ENCODE results near the gene MOV10L1. TPM values are rescaled to one million over a fixed set of nuclear protein-coding genes. Genes with fewer than 3 reads are reported as not detected.
A peak's percentile ranks its signal among the peaks of the same experiment; 100 is the strongest.

Gene MOV10L1
- total and polyA plus RNA-seq, 9 of the 15 experiments (the other 6 are each of a cell fraction or from before 2014, with no cell fraction given): 0.06 to 0.43 (median 0.15) TPM

DNA sequence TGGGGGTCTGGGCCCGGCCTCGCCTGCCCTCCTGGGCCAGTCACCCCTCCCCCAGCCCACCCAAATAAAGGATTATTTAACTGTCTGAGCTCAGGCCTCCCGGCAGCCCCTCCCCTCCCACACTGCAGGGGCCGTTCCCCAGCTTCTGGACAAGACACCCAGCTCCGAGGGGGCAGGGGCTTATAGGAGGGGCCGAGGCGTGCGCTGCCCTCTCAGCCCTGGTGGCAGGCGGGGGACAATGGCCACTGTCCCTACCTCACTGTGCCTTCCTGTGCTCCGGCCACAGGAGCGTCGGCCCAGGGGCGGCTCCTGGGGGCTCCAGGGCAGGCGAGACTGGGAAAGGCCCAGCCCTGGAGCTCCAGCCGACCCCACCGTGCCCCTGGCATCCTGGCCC, 108.8 kb downstream of the MOV10L1 start (continued):
- TF ChIP-seq, protein P1, sequence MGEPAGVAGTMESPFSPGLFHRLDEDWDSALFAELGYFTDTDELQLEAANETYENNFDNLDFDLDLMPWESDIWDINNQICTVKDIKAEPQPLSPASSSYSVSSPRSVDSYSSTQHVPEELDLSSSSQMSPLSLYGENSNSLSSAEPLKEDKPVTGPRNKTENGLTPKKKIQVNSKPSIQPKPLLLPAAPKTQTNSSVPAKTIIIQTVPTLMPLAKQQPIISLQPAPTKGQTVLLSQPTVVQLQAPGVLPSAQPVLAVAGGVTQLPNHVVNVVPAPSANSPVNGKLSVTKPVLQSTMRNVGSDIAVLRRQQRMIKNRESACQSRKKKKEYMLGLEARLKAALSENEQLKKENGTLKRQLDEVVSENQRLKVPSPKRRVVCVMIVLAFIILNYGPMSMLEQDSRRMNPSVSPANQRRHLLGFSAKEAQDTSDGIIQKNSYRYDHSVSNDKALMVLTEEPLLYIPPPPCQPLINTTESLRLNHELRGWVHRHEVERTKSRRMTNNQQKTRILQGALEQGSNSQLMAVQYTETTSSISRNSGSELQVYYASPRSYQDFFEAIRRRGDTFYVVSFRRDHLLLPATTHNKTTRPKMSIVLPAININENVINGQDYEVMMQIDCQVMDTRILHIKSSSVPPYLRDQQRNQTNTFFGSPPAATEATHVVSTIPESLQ (CRISPR knock-in tag; IDR thresholded peaks at IDR 0.05): no peak
- TF ChIP-seq ZNF23 (CRISPR knock-in tag; IDR thresholded peaks at IDR 0.05): no peak
- no peak for TF ChIP-seq PHF8 (IDR thresholded peaks at IDR 0.05; ENCODE audit: borderline replicate concordance, low read length)

DNA sequence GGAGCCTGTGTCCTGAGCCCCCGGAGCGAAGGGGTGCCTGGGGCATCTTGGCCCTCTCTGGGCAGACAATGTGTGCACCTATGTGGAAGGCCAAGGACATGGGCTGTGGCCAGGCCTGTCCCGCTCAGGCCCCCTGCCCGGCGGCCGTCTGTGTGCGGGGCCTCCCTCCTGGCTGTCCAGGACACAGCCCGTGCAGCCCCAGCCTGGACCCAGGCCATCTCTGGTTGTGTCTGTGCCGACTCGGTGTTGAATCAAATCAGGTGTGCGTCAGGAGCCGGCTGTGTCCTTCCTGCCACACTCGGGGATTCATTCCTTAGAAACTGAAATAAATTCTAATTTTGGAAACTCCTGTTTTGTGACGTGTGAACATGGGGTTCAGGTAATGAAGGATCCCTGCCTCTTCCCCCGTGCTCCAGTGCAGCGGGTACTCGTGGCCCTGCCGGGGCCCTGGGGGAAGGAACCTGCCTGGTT, 109.5 kb downstream of the MOV10L1 start:
- Histone ChIP-seq H3K9me1 (ENCODE audit: control insufficient read depth, insufficient read depth, low read length) (no peaks in the 10 kb centered on the region), H3K27ac (ENCODE audit: extremely low read depth, low read depth, low read length) (no peak overlapping the region), H3K79me2 (ENCODE audit: control insufficient read depth, insufficient read depth, low read length) (peaks cover 20% of the 10 kb centered on the region), H3K4me3 (no peak overlapping the region), H3K4me1 (replicated peaks in 1 of 2; ENCODE audit: control insufficient read depth in 2 of 2, insufficient read depth in 2 of 2, low read length in 2 of 2) (peaks cover 5 to 44% of the 10 kb centered on the region in 2 experiments; a peak in 3 of 5 replicates), H3K4me2 (ENCODE audit: insufficient read depth, low read length) (no peak overlapping the region), H3K36me3 (ENCODE audit: control insufficient read depth, insufficient read depth, low read length) (peaks cover 46% of the 10 kb centered on the region; the same call in 1 of the 3 replicates), H3K9me3 (replicated peaks; ENCODE audit: control insufficient read depth, insufficient read depth, low read depth, low read length) (peaks cover 3% of the 10 kb centered on the region; the same call in 1 of the 2 replicates), H2AFZ (ENCODE audit: low read depth, low read length) (no peak overlapping the region), H3K9ac (ENCODE audit: insufficient read depth in 1 of 2, low read depth in 2 of 2, low read length in 2 of 2) (0 out of 4 replicates have a peak overlapping the region, but pooled peaks of 1 of the 2 experiments have one; percentile 68), H3K27me3 (ENCODE audit: control insufficient read depth in 2 of 2, insufficient read depth in 2 of 2, low read length in 2 of 2) (no peaks in the 10 kb centered on the region), H4K20me1 (replicated peaks; ENCODE audit: control insufficient read depth, insufficient read depth, low read length) (no peaks in the 10 kb centered on the region; the same call in 1 of the 2 replicates)
- 85% methylated on average over 17 of the region's 18 CpGs for WGBS (ENCODE audit: insufficient coverage, low coverage, missing lambda C conversion rate)
- DNase-seq (ENCODE audit: extremely low read depth in 1 of 4, low spot score in 3 of 4) (no peak), ATAC-seq (no peak), FAIRE-seq (no peak)
- in situ Hi-C loops (cut with MboI): no loop called here
- TF ChIP-seq, protein P2, sequence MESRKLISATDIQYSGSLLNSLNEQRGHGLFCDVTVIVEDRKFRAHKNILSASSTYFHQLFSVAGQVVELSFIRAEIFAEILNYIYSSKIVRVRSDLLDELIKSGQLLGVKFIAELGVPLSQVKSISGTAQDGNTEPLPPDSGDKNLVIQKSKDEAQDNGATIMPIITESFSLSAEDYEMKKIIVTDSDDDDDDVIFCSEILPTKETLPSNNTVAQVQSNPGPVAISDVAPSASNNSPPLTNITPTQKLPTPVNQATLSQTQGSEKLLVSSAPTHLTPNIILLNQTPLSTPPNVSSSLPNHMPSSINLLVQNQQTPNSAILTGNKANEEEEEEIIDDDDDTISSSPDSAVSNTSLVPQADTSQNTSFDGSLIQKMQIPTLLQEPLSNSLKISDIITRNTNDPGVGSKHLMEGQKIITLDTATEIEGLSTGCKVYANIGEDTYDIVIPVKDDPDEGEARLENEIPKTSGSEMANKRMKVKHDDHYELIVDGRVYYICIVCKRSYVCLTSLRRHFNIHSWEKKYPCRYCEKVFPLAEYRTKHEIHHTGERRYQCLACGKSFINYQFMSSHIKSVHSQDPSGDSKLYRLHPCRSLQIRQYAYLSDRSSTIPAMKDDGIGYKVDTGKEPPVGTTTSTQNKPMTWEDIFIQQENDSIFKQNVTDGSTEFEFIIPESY (CRISPR knock-in tag; IDR thresholded peaks at IDR 0.05): no peak
- TF ChIP-seq SIN3A (IDR thresholded peaks at IDR 0.05; ENCODE audit: borderline replicate concordance in 2 of 2, control insufficient read depth in 1 of 2, low read depth in 2 of 2, low read length in 2 of 2) (no peak), ZNF668 (CRISPR knock-in tag; IDR thresholded peaks at IDR 0.05) (no peak), ZNF224 (CRISPR knock-in tag; IDR thresholded peaks at IDR 0.05) (no peak), MCM5 (IDR thresholded peaks at IDR 0.05; ENCODE audit: low read depth) (no peak), HLTF (IDR thresholded peaks at IDR 0.05) (no peak), RBM22 (IDR thresholded peaks at IDR 0.05; ENCODE audit: low read depth, low read length, poor library complexity, severe bottlenecking) (no peak), ZNF263 (CRISPR knock-in tag; IDR thresholded peaks at IDR 0.05; ENCODE audit: borderline replicate concordance) (no peak), MBD2 (IDR thresholded peaks at IDR 0.05; ENCODE audit: borderline replicate concordance, low read depth) (no peak), ZNF584 (CRISPR knock-in tag; IDR thresholded peaks at IDR 0.05; ENCODE audit: low read depth) (no peak), KAT7 (CRISPR knock-in tag; IDR thresholded peaks at IDR 0.05; ENCODE audit: borderline replicate concordance) (no peak), ZNF384 (IDR thresholded peaks at IDR 0.05; ENCODE audit: low read depth, low read length) (no peak), NFRKB (IDR thresholded peaks at IDR 0.05; ENCODE audit: low read depth) (no peak), KAT8 (IDR thresholded peaks at IDR 0.05; ENCODE audit: low read depth) (no peak)
- no TSS peak for BruUV-seq (replicated peaks)
- POLR2A ChIA-PET: no interaction called here
- CTCF ChIA-PET (ENCODE audit: low intra/inter-chr PET ratio): no interaction called here
- intact Hi-C loops (cut with micrococcal nuclease): no loop called here

All from K562 (cell line).